HPDE6-E6E7 (cell line): ENCODE data around the gene MYH10.
A peak's percentile ranks its signal among the peaks of the same experiment; 100 is the strongest.

Experiments
- DNase-seq: peaks from one replicate; pipeline ENCODE4 v3.0.0; 2011; ENCODE audit warnings: missing footprints; ENCODE audit errors: extremely low spot score

The MYH10 gene

DNA sequence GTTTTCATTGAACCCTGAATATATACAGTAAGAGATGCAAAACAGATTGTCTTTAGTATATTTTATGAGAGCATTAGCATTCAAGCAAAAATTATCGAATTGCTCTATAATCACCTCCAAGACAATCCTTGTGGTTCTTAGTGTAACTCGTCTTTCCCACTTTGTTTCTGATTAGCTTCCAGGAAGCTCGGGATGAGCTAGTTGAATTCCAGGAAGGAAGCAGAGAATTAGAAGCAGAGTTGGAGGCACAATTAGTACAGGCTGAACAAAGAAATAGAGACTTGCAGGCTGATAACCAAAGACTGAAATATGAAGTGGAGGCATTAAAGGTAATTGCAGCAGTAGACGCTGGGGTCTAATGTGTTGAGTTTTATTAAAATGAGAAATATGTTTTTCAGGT is 185.0 kb downstream of the MYH10 start:
- DNase-seq, result no peak

GRCh38 chr17:8444494-8444893 is 186.0 kb downstream of the MYH10 start:
- no peak for DNase-seq

- no peak for DNase-seq
These were observed 186.8 kb downstream of the MYH10 start for GRCh38 chr17:8443756-8444155.

- DNase-seq, result no peak
These were observed 188.2 kb downstream of the MYH10 start for GRCh38 chr17:8442310-8442709.

DNA sequence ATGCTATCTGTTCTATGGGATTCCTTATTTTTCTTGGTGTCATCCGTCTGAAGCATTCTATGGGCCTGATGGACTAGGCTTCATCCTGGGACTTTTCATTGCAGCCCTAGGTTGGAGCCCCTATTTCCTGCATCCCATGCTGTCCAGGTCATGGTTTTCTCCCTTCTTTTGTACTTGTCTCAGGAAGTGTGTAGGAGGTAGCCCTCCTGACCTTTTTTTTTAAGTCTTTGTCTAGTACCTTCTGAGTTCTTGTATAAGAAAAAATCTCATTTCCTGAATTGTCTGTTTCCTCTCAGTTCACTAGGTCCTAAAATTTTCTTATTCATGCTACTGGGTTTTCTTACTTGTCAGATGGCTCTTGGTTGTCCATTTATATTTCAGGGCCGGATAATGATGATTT is 188.8 kb downstream of the MYH10 start:
- DNase-seq, result no peak

DNA sequence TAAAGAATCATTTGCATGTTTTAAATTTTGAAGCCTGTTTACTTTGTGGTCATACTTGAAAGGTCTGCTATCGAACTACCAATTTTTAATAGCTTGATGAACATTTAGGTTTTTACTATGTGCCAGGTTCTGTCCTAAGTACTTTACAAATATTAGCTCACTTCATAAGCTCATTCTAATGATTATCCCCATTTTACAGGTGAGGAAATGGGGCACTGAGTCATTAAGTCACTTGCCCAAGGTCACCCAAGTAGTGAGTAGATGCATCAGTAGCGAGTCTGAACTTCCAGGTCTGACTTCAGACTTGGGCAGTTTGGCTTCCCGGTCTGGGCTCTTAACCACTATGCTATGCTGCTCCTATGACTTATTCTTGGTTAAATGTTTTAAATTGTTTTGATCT is 190.8 kb downstream of the MYH10 start:
- no peak for DNase-seq

- no peak for DNase-seq
These were observed 192.1 kb downstream of the MYH10 start for GRCh38 chr17:8438441-8438840.

- no peak for DNase-seq
These were observed 193.7 kb downstream of the MYH10 start for GRCh38 chr17:8436844-8437171.

GRCh38 chr17:8436169-8436843 is 194.2 kb downstream of the MYH10 start:
- peak; percentile 36 for DNase-seq

DNA sequence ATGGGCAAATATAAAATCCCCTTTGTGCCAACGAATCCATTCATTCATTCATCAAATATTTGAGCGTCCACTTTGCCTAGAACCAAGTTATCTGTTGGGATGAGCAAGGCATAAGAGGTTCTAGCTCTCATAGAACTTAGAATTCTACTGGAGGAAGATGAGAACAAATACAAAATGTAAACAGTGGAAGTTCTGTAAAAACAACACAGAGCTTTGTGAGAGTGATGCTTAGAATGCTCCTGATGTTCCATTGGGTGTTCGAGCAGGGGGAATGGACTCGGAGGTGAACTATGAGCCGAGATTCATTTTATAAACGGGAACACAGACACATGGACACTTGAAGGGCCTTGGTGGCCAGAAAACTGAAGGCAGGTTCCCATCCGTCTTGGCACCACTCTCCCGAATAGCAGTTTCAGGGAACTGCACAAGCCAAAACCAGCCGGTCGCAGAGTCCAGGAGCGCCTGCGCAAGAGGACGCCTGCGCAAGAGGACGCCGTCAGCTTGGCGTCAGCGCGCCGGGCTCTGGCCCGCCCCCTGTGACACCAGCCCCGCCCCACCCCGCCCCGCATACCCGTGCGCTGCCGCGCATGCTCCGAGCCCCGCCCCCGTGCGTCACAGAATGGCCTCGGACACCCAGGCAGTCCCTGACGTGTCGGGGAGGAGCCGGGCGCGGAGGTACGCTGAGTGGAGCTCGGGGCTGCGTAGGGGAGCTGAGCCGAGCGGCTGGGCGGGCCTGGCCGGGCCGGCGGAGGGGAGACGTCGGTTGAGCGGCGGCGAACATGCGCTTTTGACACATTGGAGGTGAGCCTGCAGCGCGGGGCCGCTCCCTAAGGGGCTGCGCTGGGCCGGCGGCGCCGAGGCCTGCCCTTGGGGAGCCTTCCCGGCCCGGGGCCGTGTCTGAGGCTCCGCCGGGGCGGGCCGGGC is 195.0 kb downstream of the MYH10 start, which contains the start of gene NDEL1:
TSS of gene NDEL1 (plus strand) at position 640 of the 924 bp plus-strand sequence. CDS start 8,388 bp downstream, outside the sequence.
- DNase-seq, result peak; percentile 98

- DNase-seq, result no peak
These were observed 199.6 kb downstream of the MYH10 start for GRCh38 chr17:8430966-8431365.

- DNase-seq, result no peak
These were observed 203.7 kb downstream of the MYH10 start for GRCh38 chr17:8426802-8427201.

GRCh38 chr17:8426094-8426720 is 204.3 kb downstream of the MYH10 start:
- no peak for DNase-seq
